NCI-H748 (cell line): ENCODE measurements around the gene KLHDC7B.

ENCODE experiments used
- DNase-seq: peaks from one replicate; lab custom pipeline; 2025; ENCODE audit not compliant: unreplicated experiment; lab: John Stamatoyannopoulos, UW

KLHDC7B gene

GRCh38 chr22:50585238-50585637 lies 39.5 kb downstream of the KLHDC7B start:
- no peak for DNase-seq

GRCh38 chr22:50585781-50586180 lies 40.1 kb downstream of the KLHDC7B start:
- DNase-seq, result no peak

GRCh38 chr22:50586416-50586815 lies 40.7 kb downstream of the KLHDC7B start:
- no peak for DNase-seq

DNA sequence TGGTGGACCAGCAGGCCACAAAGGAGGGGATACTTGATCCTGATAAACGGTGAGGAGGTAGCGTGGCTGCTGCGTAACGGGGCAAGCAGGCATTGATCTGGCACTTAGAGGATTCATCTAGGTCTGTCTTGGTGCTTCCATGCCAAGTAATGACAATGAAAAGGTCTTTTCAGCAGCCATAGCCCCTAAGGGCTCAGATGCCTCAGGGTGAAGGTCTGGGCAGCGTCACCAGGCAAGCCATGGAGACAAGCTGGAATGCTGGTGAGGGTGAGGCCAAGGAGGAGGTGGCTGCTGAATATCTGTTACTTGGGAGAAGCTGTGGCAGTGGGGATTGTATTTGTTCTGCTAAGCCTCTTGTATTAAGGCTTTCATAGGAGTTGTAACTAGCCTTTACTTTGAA lies 41.7 kb downstream of the KLHDC7B start:
- DNase-seq, result no peak

DNA sequence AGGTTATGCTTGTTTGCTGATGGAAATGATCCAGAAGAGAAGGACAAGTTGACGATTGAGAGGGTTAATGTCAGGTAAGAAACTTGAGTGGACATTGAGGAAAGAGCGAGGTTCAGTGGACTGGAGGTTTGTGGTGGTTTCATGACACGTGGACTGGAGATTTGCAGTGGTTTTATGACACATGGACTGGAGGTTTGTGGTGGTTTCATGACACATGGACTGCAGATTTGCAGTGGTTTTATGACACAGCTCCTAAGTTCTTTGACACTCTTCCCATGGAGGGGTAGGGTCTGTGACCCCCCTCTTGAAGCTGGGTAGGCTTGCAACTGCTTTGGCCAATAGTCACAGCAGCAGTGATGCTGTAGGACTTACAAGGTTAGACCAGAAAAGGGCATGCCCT lies 49.5 kb downstream of the KLHDC7B start:
- no peak for DNase-seq

- DNase-seq, result no peak
These were observed 51.4 kb downstream of the KLHDC7B start for GRCh38 chr22:50597097-50597496.

- DNase-seq, result peak; percentile 53
These were observed 54.2 kb downstream of the KLHDC7B start for GRCh38 chr22:50599816-50600455.

DNA sequence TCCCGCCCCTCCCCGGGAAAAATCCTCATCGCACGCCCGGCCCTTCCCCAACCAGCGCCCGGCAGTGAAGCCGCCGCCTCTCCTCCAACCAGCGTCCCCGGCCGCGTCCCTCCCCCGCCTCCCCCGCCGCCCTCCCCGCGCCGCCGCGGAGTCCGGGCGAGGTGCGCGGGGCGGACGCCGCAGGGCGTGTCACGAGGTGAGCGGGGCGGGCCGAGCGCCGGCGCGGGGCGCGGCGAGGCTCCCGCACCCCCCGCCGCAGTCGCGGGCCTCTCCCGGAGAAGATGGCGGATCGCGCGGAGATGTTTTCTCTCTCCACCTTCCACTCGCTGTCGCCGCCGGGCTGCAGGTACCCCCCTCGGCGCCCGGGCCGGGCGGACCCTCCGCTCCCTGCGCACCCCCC lies 54.8 kb downstream of the KLHDC7B start, which contains the start of gene MAPK8IP2:
MAPK8IP2 (plus strand) TSS at position 256 of the 400 bp plus-strand sequence; CDS start at position 282, 26 bp downstream.
- peak; percentile 65 for DNase-seq
